ENCODE measurements around the gene SLC7A6. TPM values are rescaled to one million over a fixed set of nuclear protein-coding genes. Genes with fewer than 3 reads are reported as not detected.

SLC7A6 gene
- total RNA-seq, 2 donors from 2014 or later = 12.8 to 30.5 TPM

- 49% methylated on average over 11 of the region's 11 CpGs for WGBS
- TF ChIP-seq POLR2A (IDR thresholded peaks at IDR 0.05) (peak; percentile 10), POLR2AphosphoS5 (IDR thresholded peaks at IDR 0.05) (no peak)
These were observed 35.5 kb downstream of the SLC7A6 start for GRCh38 chr16:68299571-68300453.

GRCh38 chr16:68300734-68301459, 36.6 kb downstream of the SLC7A6 start:
- intact Hi-C loops (cut with DNase I) = no loop called here
- DNase-seq (ENCODE audit: low spot score) = no peak
- H3K27me3 ChIP-seq (replicated peaks; ENCODE audit: insufficient read depth) = no peaks in the 10 kb centered on the region
- H3K4me1 ChIP-seq (replicated peaks) = no peaks in the 10 kb centered on the region
- H3K27ac ChIP-seq = no peak overlapping the region
- H3K9me3 ChIP-seq = no peaks in the 10 kb centered on the region
- no peak for TF ChIP-seq CTCF (IDR thresholded peaks at IDR 0.05)
- no peak for TF ChIP-seq POLR2AphosphoS5 (IDR thresholded peaks at IDR 0.05)
- TF ChIP-seq POLR2A (IDR thresholded peaks at IDR 0.05) = no peak
- WGBS = 84% methylated on average over 7 of the region's 7 CpGs
- H3K36me3 ChIP-seq = peaks cover 0 to 7% of the 10 kb centered on the region in 2 donors
- no peak overlapping the region for H3K4me3 ChIP-seq

More at GRCh38 chr16:68299571-68300453, 35.5 kb downstream of the SLC7A6 start:
- peaks cover 0 to 7% of the 10 kb centered on the region in 2 donors for H3K36me3 ChIP-seq
- H3K27me3 ChIP-seq (replicated peaks; ENCODE audit: insufficient read depth) = no peaks in the 10 kb centered on the region
- intact Hi-C loops (cut with DNase I) = no loop called here
- no peak overlapping the region for H3K4me3 ChIP-seq
- DNase-seq (ENCODE audit: low spot score) = no peak
- H3K9me3 ChIP-seq = no peaks in the 10 kb centered on the region
- peak overlapping the region in 1 of 2 donors; percentile 42 for H3K27ac ChIP-seq
- H3K4me1 ChIP-seq (replicated peaks) = no peaks in the 10 kb centered on the region

GRCh38 chr16:68306633-68307032, 42.3 kb downstream of the SLC7A6 start:
- Histone ChIP-seq H3K27me3 (replicated peaks; ENCODE audit: insufficient read depth) (no peaks in the 10 kb centered on the region), H3K4me3 (no peak overlapping the region), H3K9me3 (no peaks in the 10 kb centered on the region), H3K27ac (no peak overlapping the region), H3K36me3 (peaks cover 0 to 6% of the 10 kb centered on the region in 2 donors), H3K4me1 (replicated peaks) (peaks cover 8% of the 10 kb centered on the region)
- TF ChIP-seq CTCF (IDR thresholded peaks at IDR 0.05) = no peak
- no peak for TF ChIP-seq POLR2A (IDR thresholded peaks at IDR 0.05)
- TF ChIP-seq POLR2AphosphoS5 (IDR thresholded peaks at IDR 0.05) = no peak
- DNase-seq (ENCODE audit: low spot score) = no peak
- intact Hi-C loops (cut with DNase I) = no loop called here
- 96% methylated on average over 3 of the region's 3 CpGs for WGBS

GRCh38 chr16:68309799-68310198, 45.5 kb downstream of the SLC7A6 start:
- no peak for DNase-seq (ENCODE audit: low spot score)
- Histone ChIP-seq H3K36me3 (no peaks in the 10 kb centered on the region), H3K27ac (peak overlapping the region; percentile 70 to 72), H3K4me1 (replicated peaks) (peaks cover 8% of the 10 kb centered on the region), H3K4me3 (peak overlapping the region; percentile 65 to 76), H3K9me3 (no peaks in the 10 kb centered on the region), H3K27me3 (replicated peaks; ENCODE audit: insufficient read depth) (no peaks in the 10 kb centered on the region)
- TF ChIP-seq POLR2A (IDR thresholded peaks at IDR 0.05) = no peak
- TF ChIP-seq POLR2AphosphoS5 (IDR thresholded peaks at IDR 0.05) = no peak
- TF ChIP-seq CTCF (IDR thresholded peaks at IDR 0.05) = no peak
- intact Hi-C loops (cut with DNase I) = loop anchor here (5.0 kb wide), 1 partner anchor 47 kb away; the partner anchor contains the start of gene SLC7A6
- 40% methylated on average over 6 of the region's 6 CpGs for WGBS

- peak; percentile 13 for DNase-seq (ENCODE audit: low spot score)
- peak overlapping the region; percentile 70 to 72 for H3K27ac ChIP-seq
- no peaks in the 10 kb centered on the region for H3K36me3 ChIP-seq
- H3K9me3 ChIP-seq = no peaks in the 10 kb centered on the region
- TF ChIP-seq POLR2A (IDR thresholded peaks at IDR 0.05) (no peak), CTCF (IDR thresholded peaks at IDR 0.05) (no peak), POLR2AphosphoS5 (IDR thresholded peaks at IDR 0.05) (no peak)
- H3K4me3 ChIP-seq = peak overlapping the region; percentile 65 to 76
- peaks cover 8% of the 10 kb centered on the region for H3K4me1 ChIP-seq (replicated peaks)
- no peaks in the 10 kb centered on the region for H3K27me3 ChIP-seq (replicated peaks; ENCODE audit: insufficient read depth)
- intact Hi-C loops (cut with DNase I) = loop anchor here (5.0 kb wide), 1 partner anchor 48 kb away; the partner anchor contains the start of gene SLC7A6
- WGBS = 2% methylated on average over 10 of the region's 29 CpGs
These were observed 46.1 kb downstream of the SLC7A6 start for GRCh38 chr16:68310437-68310773.

Measured in prostate gland (tissue), 2 donors.